HepG2 (cell line): ENCODE measurements around the gene POLR3E. TPM values are rescaled to one million over a fixed set of nuclear protein-coding genes. Genes with fewer than 3 reads are reported as not detected.

Experiments used
- ATF4 ChIP-seq, 2 experiments: fragments of 450-650 bp in 1 of 2; sonication (generic) in 1 of 2; formaldehyde crosslinking; IDR thresholded peaks; 2 replicates each; pipeline versions ENCODE4 v1.5.0 to v1.8.0; 2020 to 2022; ENCODE audit warnings: mild to moderate bottlenecking in 1 of 2, missing genetic modification reagents in 1 of 2
- CHD2 ChIP-seq: IDR thresholded peaks from 2 replicates; pipeline ENCODE4 v1.6.1; 2011; ENCODE audit warnings: low read depth, low read length, improper control_type of control experiment
- CREB1 ChIP-seq, 2 experiments: fragments of 450-650 bp in 1 of 2; IDR thresholded peaks; 2 replicates each; pipeline ENCODE4 v1.6.1; 2016 to 2017; ENCODE audit warnings: control low read depth in 1 of 2, mild to moderate bottlenecking in 1 of 2, missing compliant biosample characterization in 1 of 2, missing genetic modification characterization in 1 of 2
- DRAP1 ChIP-seq: IDR thresholded peaks from 2 replicates; pipeline ENCODE4 v1.6.1; 2016; ENCODE audit warnings: missing genetic modification reagents, missing compliant biosample characterization
- EZH2 ChIP-seq: conservative IDR thresholded peaks from 2 replicates; pipeline ENCODE4 v1.6.1; 2012; ENCODE audit warnings: mild to moderate bottlenecking, low read depth, low read length, moderate library complexity
- FOXA3 ChIP-seq: IDR thresholded peaks from 2 replicates; pipeline ENCODE4 v1.6.1; 2016; ENCODE audit warnings: missing genetic modification reagents, missing compliant biosample characterization
- KDM2A ChIP-seq: sonication (generic); formaldehyde crosslinking; IDR thresholded peaks from 2 replicates; pipeline ENCODE4 v1.4.0; 2020; ENCODE audit warnings: low read depth, missing genetic modification reagents, borderline replicate concordance
- MIXL1 ChIP-seq: IDR thresholded peaks from 2 replicates; pipeline ENCODE4 v1.6.1; 2016
- MXD3 ChIP-seq: IDR thresholded peaks from 2 replicates; pipeline ENCODE4 v1.6.1; 2016; ENCODE audit warnings: mild to moderate bottlenecking, missing biosample characterization, missing genetic modification reagents
- NCOA1 ChIP-seq: sonication (generic); formaldehyde crosslinking; IDR thresholded peaks from 2 replicates; pipeline ENCODE4 v1.9.0; 2021; ENCODE audit warnings: missing genetic modification reagents
- PCBP1 ChIP-seq: fragments of 200-400 bp; formaldehyde crosslinking; IDR thresholded peaks from 2 replicates; pipeline ENCODE4 v1.6.1; 2017; ENCODE audit warnings: mild to moderate bottlenecking, low read depth, low read length, borderline replicate concordance
- PITX1 ChIP-seq: sonication (generic); formaldehyde crosslinking; IDR thresholded peaks from 2 replicates; pipeline ENCODE4 v1.5.1; 2020; ENCODE audit warnings: mild to moderate bottlenecking, missing genetic modification reagents
- PTBP1 ChIP-seq: fragments of 200-400 bp; formaldehyde crosslinking; IDR thresholded peaks from 2 replicates; pipeline ENCODE4 v1.6.1; 2018; ENCODE audit warnings: low read length, low read depth; ENCODE audit not compliant: poor library complexity, severe bottlenecking
- REXO4 ChIP-seq: sonication (generic); formaldehyde crosslinking; IDR thresholded peaks from 2 replicates; pipeline ENCODE4 v1.8.0; 2022; ENCODE audit warnings: missing genetic modification reagents, mild to moderate bottlenecking, borderline replicate concordance
- SMAD9 ChIP-seq: sonication (generic); formaldehyde crosslinking; IDR thresholded peaks from 2 replicates; pipeline ENCODE4 v1.5.1; 2020; ENCODE audit warnings: mild to moderate bottlenecking, missing genetic modification reagents
- SNAI1 ChIP-seq: sonication (generic); formaldehyde crosslinking; IDR thresholded peaks from 2 replicates; pipeline ENCODE4 v1.5.0; 2020; ENCODE audit warnings: mild to moderate bottlenecking, missing genetic modification reagents, borderline replicate concordance
- SRSF9 ChIP-seq: fragments of 200-400 bp; formaldehyde crosslinking; IDR thresholded peaks from 2 replicates; pipeline ENCODE4 v1.6.1; 2018; ENCODE audit warnings: borderline replicate concordance, mild to moderate bottlenecking, low read depth, low read length; ENCODE audit not compliant: insufficient read depth, poor library complexity, severe bottlenecking
- TCF12 ChIP-seq, 2 experiments: fragments of 450-650 bp in 1 of 2; sonication (generic) in 1 of 2; formaldehyde crosslinking in 1 of 2; IDR thresholded peaks; 2 replicates each; pipeline versions ENCODE4 v1.6.1 to v1.8.0; 2017 to 2022; ENCODE audit warnings: antibody characterized with exemption in 1 of 2, mild to moderate bottlenecking in 1 of 2, missing genetic modification reagents in 1 of 2, moderate library complexity in 1 of 2
- ZNF230 ChIP-seq: sonication (generic); formaldehyde crosslinking; IDR thresholded peaks from 2 replicates; pipeline ENCODE4 v1.4.0; 2020; ENCODE audit warnings: mild to moderate bottlenecking, missing genetic modification reagents
- ZNF280D ChIP-seq: sonication (generic); formaldehyde crosslinking; IDR thresholded peaks from 2 replicates; pipeline ENCODE4 v1.5.1; 2020; ENCODE audit warnings: mild to moderate bottlenecking, missing genetic modification reagents
- ZNF30 ChIP-seq: sonication (generic); formaldehyde crosslinking; IDR thresholded peaks from 2 replicates; pipeline ENCODE4 v1.5.0; 2020; ENCODE audit warnings: mild to moderate bottlenecking, missing genetic modification reagents
- ZNF350 ChIP-seq: sonication (generic); formaldehyde crosslinking; IDR thresholded peaks from 2 replicates; pipeline ENCODE4 v1.4.0; 2020; ENCODE audit warnings: mild to moderate bottlenecking, low read depth, missing genetic modification reagents, borderline replicate concordance
- ZNF709 ChIP-seq: sonication (generic); formaldehyde crosslinking; IDR thresholded peaks from 2 replicates; pipeline ENCODE4 v1.5.0; 2020; ENCODE audit warnings: mild to moderate bottlenecking, missing genetic modification reagents
- ZNF776 ChIP-seq: sonication (generic); formaldehyde crosslinking; IDR thresholded peaks from 2 replicates; pipeline ENCODE4 v1.4.0; 2020; ENCODE audit warnings: mild to moderate bottlenecking, missing genetic modification reagents
- polyA plus RNA-seq, 8 experiments: library from polyadenylated mRNA; depleted of rRNA in 3 of 8; stranded (reverse) in 7 of 8; unstranded in 1 of 8; fragments of >200 nt; fragmentation: Illumina TruSeq in 4 of 8; extraction: Trizol in 4 of 8; gene quantifications; 2 replicates each; pipeline versions ENCODE4 v1.2.1 to v1.2.3, GENCODE V29; 2011 to 2016; ENCODE audit warnings: low read depth in 4 of 8, missing spikeins in 1 of 8, mixed read lengths in 1 of 8; ENCODE audit not compliant: insufficient read depth in 1 of 8
- total RNA-seq, 5 experiments: library from RNA; depleted of rRNA; stranded (reverse); fragments of >200 nt; fragmentation: Illumina TruSeq; extraction: Trizol; gene quantifications; 2 replicates each; pipeline ENCODE4 v1.2.3, GENCODE V29; 2016; ENCODE audit warnings: low read depth in 1 of 5

Gene POLR3E
- total and polyA plus RNA-seq, 2 of the 13 experiments (the other 11 are each of a cell fraction or from before 2014, with no cell fraction given) = 135 to 262 TPM

GRCh38 chr16:22297114-22297870 is at the start of gene POLR3E (continued):
- TF ChIP-seq NCOA1 (CRISPR knock-in tag) (peak; percentile 96), ZNF776 (peak; percentile 96; the same call in 1 of the 2 replicates), EZH2 (no peak), MXD3 (peak; percentile 100), SNAI1 (peak; percentile 97; the same call in 1 of the 2 replicates), ZNF230 (CRISPR knock-in tag) (peak; percentile 99), PITX1 (CRISPR knock-in tag) (peak; percentile 99), ATF4 (CRISPR knock-in tag; IDR thresholded peaks at IDR 0.05) (peak; percentile 38 to 88; a peak in 2 of 4 replicates), REXO4 (CRISPR knock-in tag) (peak; percentile 92; the same call in 1 of the 2 replicates), CREB1 (IDR thresholded peaks at IDR 0.05) (peak; percentile 79), CREB1 (CRISPR knock-in tag; IDR thresholded peaks at IDR 0.05) (peak; percentile 28), SMAD9 (CRISPR knock-in tag) (peak; percentile 85; the same call in 1 of the 2 replicates), ZNF280D (CRISPR knock-in tag) (peak; percentile 99), KDM2A (peak; percentile 98), DRAP1 (CRISPR knock-in tag) (peak; percentile 93), ZNF30 (peak; percentile 98), PCBP1 (peak; percentile 75; the same call in 1 of the 2 replicates), ZNF350 (CRISPR knock-in tag) (peak; percentile 99), ZNF709 (CRISPR knock-in tag) (peak; percentile 99), MIXL1 (CRISPR knock-in tag) (peak; percentile 96; the same call in 1 of the 2 replicates), FOXA3 (peak; percentile 87), SRSF9 (no peak), CHD2 (peak; percentile 32; the same call in 1 of the 2 replicates), PTBP1 (peak; percentile 98), TCF12 (IDR thresholded peaks at IDR 0.05) (no peak), TCF12 (CRISPR knock-in tag; IDR thresholded peaks at IDR 0.05) (no peak; the same call in none of the 2 replicates)
